AG09309 (cell line): Measurements from ENCODE around the gene NUDCD3.

ENCODE experiments used
- DNase-seq: peaks from one replicate; pipeline ENCODE4 v3.0.0-alpha.2; 2010; ENCODE audit warnings: low read depth
- H3K4me3 ChIP-seq: 2 replicates; pipeline ENCODE4 v1.5.1; 2011; ENCODE audit warnings: mild to moderate bottlenecking, low read depth, low read length, moderate library complexity; ENCODE audit not compliant: control insufficient read depth
- TF ChIP-seq, protein P1 (sequence below): IDR thresholded peaks from 2 replicates; pipeline ENCODE4 v1.5.1; 2011; ENCODE audit warnings: mild to moderate bottlenecking, low read depth, low read length, inconsistent platforms; ENCODE audit not compliant: insufficient read depth, control insufficient read depth; ENCODE audit errors: missing control alignments

NUDCD3 gene

GRCh38 chr7:44346063-44346462, 144.4 kb downstream of the NUDCD3 start:
- H3K4me3 ChIP-seq: no peak overlapping the region
- no peak for DNase-seq
- TF ChIP-seq, protein P1, sequence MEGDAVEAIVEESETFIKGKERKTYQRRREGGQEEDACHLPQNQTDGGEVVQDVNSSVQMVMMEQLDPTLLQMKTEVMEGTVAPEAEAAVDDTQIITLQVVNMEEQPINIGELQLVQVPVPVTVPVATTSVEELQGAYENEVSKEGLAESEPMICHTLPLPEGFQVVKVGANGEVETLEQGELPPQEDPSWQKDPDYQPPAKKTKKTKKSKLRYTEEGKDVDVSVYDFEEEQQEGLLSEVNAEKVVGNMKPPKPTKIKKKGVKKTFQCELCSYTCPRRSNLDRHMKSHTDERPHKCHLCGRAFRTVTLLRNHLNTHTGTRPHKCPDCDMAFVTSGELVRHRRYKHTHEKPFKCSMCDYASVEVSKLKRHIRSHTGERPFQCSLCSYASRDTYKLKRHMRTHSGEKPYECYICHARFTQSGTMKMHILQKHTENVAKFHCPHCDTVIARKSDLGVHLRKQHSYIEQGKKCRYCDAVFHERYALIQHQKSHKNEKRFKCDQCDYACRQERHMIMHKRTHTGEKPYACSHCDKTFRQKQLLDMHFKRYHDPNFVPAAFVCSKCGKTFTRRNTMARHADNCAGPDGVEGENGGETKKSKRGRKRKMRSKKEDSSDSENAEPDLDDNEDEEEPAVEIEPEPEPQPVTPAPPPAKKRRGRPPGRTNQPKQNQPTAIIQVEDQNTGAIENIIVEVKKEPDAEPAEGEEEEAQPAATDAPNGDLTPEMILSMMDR: no peak

- TF ChIP-seq, protein P1: no peak
- no peak for DNase-seq
- no peak overlapping the region for H3K4me3 ChIP-seq
These were observed 149.1 kb downstream of the NUDCD3 start for GRCh38 chr7:44341401-44341800.

DNA sequence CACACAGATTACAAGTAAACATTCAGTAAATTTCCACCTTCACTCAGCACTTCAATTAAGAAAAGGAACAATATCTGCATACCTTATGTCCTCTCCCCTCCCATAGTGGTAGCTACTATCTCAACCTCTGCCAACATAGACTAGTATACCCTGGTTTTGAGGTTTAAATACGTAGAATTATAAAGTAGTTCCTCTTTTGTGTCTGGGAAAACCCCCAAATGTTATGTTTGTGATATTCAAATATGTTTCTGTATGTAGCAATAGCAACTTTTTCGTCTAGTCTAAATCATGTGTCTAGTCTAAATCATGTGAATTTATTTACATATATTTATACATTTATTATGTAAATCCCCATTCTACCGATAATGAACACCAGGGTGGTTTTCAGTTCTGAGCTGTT, 151.9 kb downstream of the NUDCD3 start:
- TF ChIP-seq, protein P1: no peak
- H3K4me3 ChIP-seq: no peak overlapping the region
- no peak for DNase-seq

GRCh38 chr7:44336491-44336890, 154.0 kb downstream of the NUDCD3 start:
- H3K4me3 ChIP-seq: no peak overlapping the region
- TF ChIP-seq, protein P1: no peak
- DNase-seq: no peak

- TF ChIP-seq, protein P1: no peak
- no peak for DNase-seq
- H3K4me3 ChIP-seq: no peak overlapping the region
These were observed 155.3 kb downstream of the NUDCD3 start for GRCh38 chr7:44335184-44335583.

GRCh38 chr7:44334734-44335097, 155.7 kb downstream of the NUDCD3 start:
- TF ChIP-seq, protein P1: no peak

More at GRCh38 chr7:44334734-44335097, 155.7 kb downstream of the NUDCD3 start:
- DNase-seq: no peak
- no peak overlapping the region for H3K4me3 ChIP-seq
